HEK293 (cell line): Measurements from ENCODE around the gene CLDN24.

Source experiments
- CTCF ChIA-PET: fragments of 350-600 bp; formaldehyde crosslinking; extraction: SDS; loops from one replicate; lab custom pipeline; 2021; ENCODE audit warnings: antibody characterized with exemption; lab: Yijun Ruan, JAX
- POLR2A ChIA-PET: fragments of 300-600 bp; formaldehyde crosslinking; extraction: SDS; loops from one replicate; lab custom pipeline; 2020; ENCODE audit warnings: antibody characterized with exemption, inconsistent platforms; lab: Yijun Ruan, JAX
- H3K27ac ChIP-seq: fragments of 200-500 bp; sonication (Bioruptor generic); 2 replicates; pipeline ENCODE4 v1.5.1; 2014; ENCODE audit warnings: low read depth, low read length, control low read depth, inconsistent platforms; ENCODE audit errors: extremely low read depth
- H3K36me3 ChIP-seq, 2 experiments: fragments of 200-500 bp in 1 of 2; sonication (Bioruptor generic) in 1 of 2; 1 replicate in 1 of 2; 2 replicates in 1 of 2; pipeline ENCODE4 v1.5.1; 2014 to 2017; ENCODE audit warnings: inconsistent platforms in 2 of 2, low read length in 2 of 2; ENCODE audit not compliant: control insufficient read depth in 2 of 2, insufficient read depth in 1 of 2
- H3K4me1 ChIP-seq: fragments of 200-500 bp; sonication (Bioruptor generic); 2 replicates; pipeline ENCODE4 v1.5.1; 2014; ENCODE audit warnings: mild to moderate bottlenecking, low read length, inconsistent platforms; ENCODE audit not compliant: control insufficient read depth, insufficient read depth
- H3K4me3 ChIP-seq: 2 replicates; pipeline ENCODE4 v1.5.1; 2011; ENCODE audit warnings: low read depth, mild to moderate bottlenecking, control low read depth, low read length, moderate library complexity
- H3K9me3 ChIP-seq: fragments of 200-500 bp; sonication (Bioruptor generic); 2 replicates; pipeline ENCODE4 v1.5.1; 2014; ENCODE audit warnings: low read depth, low read length, inconsistent platforms; ENCODE audit not compliant: control insufficient read depth, insufficient read depth
- IKZF3 ChIP-seq: fragments of 450-650 bp; IDR thresholded peaks from 2 replicates; pipeline ENCODE4 v1.5.0; 2018; ENCODE audit warnings: missing biosample characterization, mild to moderate bottlenecking, missing genetic modification characterization, moderate library complexity
- OSR2 ChIP-seq: fragments of 450-650 bp; formaldehyde crosslinking; IDR thresholded peaks from 2 replicates; pipeline ENCODE4 v1.5.1; 2016; ENCODE audit warnings: missing biosample characterization, missing genetic modification characterization
- ZBTB44 ChIP-seq: fragments of 450-650 bp; IDR thresholded peaks from 2 replicates; pipeline ENCODE4 v1.5.1; 2018; ENCODE audit warnings: missing biosample characterization, mild to moderate bottlenecking, missing genetic modification characterization
- ZBTB49 ChIP-seq: fragments of 450-650 bp; formaldehyde crosslinking; IDR thresholded peaks from 2 replicates; pipeline ENCODE4 v1.5.1; 2016; ENCODE audit warnings: missing biosample characterization, missing genetic modification characterization, low read depth
- ZFHX2 ChIP-seq: fragments of 450-650 bp; formaldehyde crosslinking; conservative IDR thresholded peaks from 2 replicates; pipeline ENCODE4 v1.5.1; 2016; ENCODE audit warnings: missing biosample characterization, missing genetic modification characterization
- ZFP3 ChIP-seq: fragments of 450-650 bp; formaldehyde crosslinking; IDR thresholded peaks from 2 replicates; pipeline ENCODE4 v1.5.1; 2016; ENCODE audit warnings: low read depth, missing biosample characterization, missing genetic modification characterization
- ZNF132 ChIP-seq: fragments of 450-650 bp; formaldehyde crosslinking; IDR thresholded peaks from 2 replicates; pipeline ENCODE4 v1.5.1; 2017; ENCODE audit warnings: missing biosample characterization, missing genetic modification characterization, borderline replicate concordance
- ZNF157 ChIP-seq: fragments of 450-650 bp; formaldehyde crosslinking; IDR thresholded peaks from 2 replicates; pipeline ENCODE4 v1.5.1; 2016; ENCODE audit warnings: missing biosample characterization, missing genetic modification characterization
- ZNF2 ChIP-seq: fragments of 450-650 bp; formaldehyde crosslinking; IDR thresholded peaks from 2 replicates; pipeline ENCODE4 v1.5.1; 2016; ENCODE audit warnings: missing biosample characterization, missing genetic modification characterization
- ZNF266 ChIP-seq: fragments of 450-650 bp; formaldehyde crosslinking; IDR thresholded peaks from 2 replicates; pipeline ENCODE4 v1.5.1; 2016; ENCODE audit warnings: missing biosample characterization, missing genetic modification characterization, low read depth
- ZNF274 ChIP-seq, 2 experiments: fragments of 200-500 bp in 1 of 2; fragments of 450-650 bp in 1 of 2; sonication (Bioruptor generic) in 1 of 2; formaldehyde crosslinking in 1 of 2; IDR thresholded peaks; 2 replicates each; pipeline versions ENCODE4 v1.5.1 to v1.6.1; 2014 to 2016; ENCODE audit warnings: borderline replicate concordance in 1 of 2, inconsistent platforms in 1 of 2, low read length in 1 of 2, missing biosample characterization in 1 of 2, missing genetic modification characterization in 1 of 2
- ZNF501 ChIP-seq: fragments of 450-650 bp; formaldehyde crosslinking; IDR thresholded peaks from 2 replicates; pipeline ENCODE4 v1.5.1; 2016; ENCODE audit warnings: missing biosample characterization, missing genetic modification characterization
- ZNF518A ChIP-seq: fragments of 450-650 bp; formaldehyde crosslinking; conservative IDR thresholded peaks from 2 replicates; pipeline ENCODE4 v1.5.1; 2016; ENCODE audit warnings: low read depth, missing biosample characterization, missing genetic modification characterization
- ZNF549 ChIP-seq: fragments of 450-650 bp; IDR thresholded peaks from 2 replicates; pipeline ENCODE4 v1.5.1; 2018; ENCODE audit warnings: missing biosample characterization, missing genetic modification characterization, mild to moderate bottlenecking, inconsistent platforms, moderate library complexity
- ZNF658 ChIP-seq: fragments of 450-650 bp; formaldehyde crosslinking; IDR thresholded peaks from 2 replicates; pipeline ENCODE4; 2016; ENCODE audit warnings: missing biosample characterization, missing genetic modification characterization
- ZNF704 ChIP-seq: fragments of 450-650 bp; formaldehyde crosslinking; IDR thresholded peaks from 2 replicates; pipeline ENCODE4 v1.5.1; 2016; ENCODE audit warnings: missing biosample characterization, missing genetic modification characterization
- ZNF785 ChIP-seq: fragments of 450-650 bp; formaldehyde crosslinking; IDR thresholded peaks from 2 replicates; pipeline ENCODE4 v1.5.1; 2016; ENCODE audit warnings: missing biosample characterization, missing genetic modification characterization
- ZSCAN16 ChIP-seq: fragments of 450-650 bp; formaldehyde crosslinking; IDR thresholded peaks from 2 replicates; pipeline ENCODE4 v1.5.1; 2016; ENCODE audit warnings: missing biosample characterization, missing genetic modification characterization

CLDN24 gene

GRCh38 chr4:183300655-183301054, 21.6 kb downstream of the CLDN24 start (continued):
- TF ChIP-seq ZNF518A (no peak), ZBTB44 (tag by site-specific recombination) (no peak)

- H3K4me1 ChIP-seq: no peaks in the 10 kb centered on the region
- POLR2A ChIA-PET: no interaction called here
- CTCF ChIA-PET: no interaction called here
- H3K4me3 ChIP-seq: no peak overlapping the region
- no peaks in the 10 kb centered on the region; the same call in 1 of the 2 replicates for H3K9me3 ChIP-seq
- no peak overlapping the region for H3K27ac ChIP-seq
- peaks cover 0 to 23% of the 10 kb centered on the region in 2 experiments; a peak in 2 of 3 replicates for H3K36me3 ChIP-seq
- TF ChIP-seq ZNF518A (no peak), ZBTB49 (tag by site-specific recombination) (no peak), IKZF3 (tag by site-specific recombination) (no peak), ZNF274 (IDR thresholded peaks at IDR 0.05; ENCODE audit: low read length) (no peak), ZNF274 (tag by site-specific recombination; IDR thresholded peaks at IDR 0.05; ENCODE audit: borderline replicate concordance) (no peak), ZNF132 (tag by site-specific recombination) (no peak), ZNF2 (tag by site-specific recombination) (no peak), ZNF658 (tag by site-specific recombination) (no peak), OSR2 (tag by site-specific recombination) (no peak), ZFP3 (tag by site-specific recombination) (no peak), ZFHX2 (tag by site-specific recombination) (no peak), ZNF549 (no peak), ZNF704 (tag by site-specific recombination) (no peak), ZNF501 (tag by site-specific recombination) (no peak), ZNF266 (no peak), ZNF157 (tag by site-specific recombination) (no peak), ZSCAN16 (no peak), ZNF785 (no peak), ZBTB44 (tag by site-specific recombination) (no peak)
Measured at GRCh38 chr4:183300070-183300469, 22.2 kb downstream of the CLDN24 start.
